Vagina (tissue), 2 donors: ENCODE results near the gene ITGB3. TPM values are rescaled to one million over a fixed set of nuclear protein-coding genes. Genes with fewer than 3 reads are reported as not detected.

Experiments
- DNase-seq, 2 donors: peaks; one replicate each; pipeline ENCODE4 v3.0.0-alpha.2; 2017; ENCODE audit errors: extremely low spot score in 2 of 2
- H3K27ac ChIP-seq: fragments of 200-600 bp; sonication (generic); one replicate; pipeline ENCODE4 v1.5.1; 2019
- H3K27me3 ChIP-seq: fragments of 200-600 bp; sonication (generic); one replicate; pipeline ENCODE4 v1.5.1; 2019
- H3K36me3 ChIP-seq, 2 donors: fragments of 200-600 bp; sonication (generic); one replicate each; pipeline ENCODE4 v1.5.1; 2017 to 2019
- H3K4me1 ChIP-seq: fragments of 200-600 bp; sonication (generic); one replicate; pipeline ENCODE4 v1.5.1; 2019
- H3K4me3 ChIP-seq, 2 donors: fragments of 200-600 bp; sonication (generic); 1 replicate in 1 of 2; 2 replicates in 1 of 2; pipeline ENCODE4 v1.5.1; 2016 to 2019
- H3K9me3 ChIP-seq: fragments of 200-600 bp; sonication (generic); one replicate; pipeline ENCODE4 v1.5.1; 2019
- POLR2A ChIP-seq, 2 donors: fragments of 450-650 bp; IDR thresholded peaks; one replicate each; pipeline ENCODE4 v1.6.1; 2017; ENCODE audit warnings: antibody characterized with exemption in 2 of 2, mild to moderate bottlenecking in 2 of 2, moderate library complexity in 2 of 2
- POLR2AphosphoS5 ChIP-seq, 2 donors: sonication (generic); formaldehyde crosslinking; IDR thresholded peaks; one replicate each; pipeline ENCODE4 v1.9.0; 2017; ENCODE audit warnings: antibody characterized with exemption in 2 of 2, mild to moderate bottlenecking in 2 of 2, low read depth in 1 of 2; ENCODE audit not compliant: insufficient read depth in 1 of 2
- intact Hi-C: fragments of 100-400 bp; cut with DNase I; formaldehyde crosslinking; loops from one replicate; pipeline ENCODE4 v1.15.1; 2023
- total RNA-seq: library from RNA; depleted of rRNA; stranded (reverse); fragments of >200 nt; gene quantifications from one replicate; pipeline ENCODE4 v1.2.3, GENCODE V29; 2016
- TF ChIP-seq, protein P1 (sequence below), 3 experiments: fragments of 450-650 bp in 2 of 3; fragments of 200-600 bp in 1 of 3; sonication (generic) in 1 of 3; IDR thresholded peaks; one replicate each; pipeline ENCODE4 v1.5.1; 2017 to 2019; ENCODE audit warnings: antibody characterized with exemption in 3 of 3, mild to moderate bottlenecking in 2 of 3, moderate library complexity in 2 of 3

ITGB3 gene
- total RNA-seq, 1 donor from 2014 or later = 6.1 TPM

DNA sequence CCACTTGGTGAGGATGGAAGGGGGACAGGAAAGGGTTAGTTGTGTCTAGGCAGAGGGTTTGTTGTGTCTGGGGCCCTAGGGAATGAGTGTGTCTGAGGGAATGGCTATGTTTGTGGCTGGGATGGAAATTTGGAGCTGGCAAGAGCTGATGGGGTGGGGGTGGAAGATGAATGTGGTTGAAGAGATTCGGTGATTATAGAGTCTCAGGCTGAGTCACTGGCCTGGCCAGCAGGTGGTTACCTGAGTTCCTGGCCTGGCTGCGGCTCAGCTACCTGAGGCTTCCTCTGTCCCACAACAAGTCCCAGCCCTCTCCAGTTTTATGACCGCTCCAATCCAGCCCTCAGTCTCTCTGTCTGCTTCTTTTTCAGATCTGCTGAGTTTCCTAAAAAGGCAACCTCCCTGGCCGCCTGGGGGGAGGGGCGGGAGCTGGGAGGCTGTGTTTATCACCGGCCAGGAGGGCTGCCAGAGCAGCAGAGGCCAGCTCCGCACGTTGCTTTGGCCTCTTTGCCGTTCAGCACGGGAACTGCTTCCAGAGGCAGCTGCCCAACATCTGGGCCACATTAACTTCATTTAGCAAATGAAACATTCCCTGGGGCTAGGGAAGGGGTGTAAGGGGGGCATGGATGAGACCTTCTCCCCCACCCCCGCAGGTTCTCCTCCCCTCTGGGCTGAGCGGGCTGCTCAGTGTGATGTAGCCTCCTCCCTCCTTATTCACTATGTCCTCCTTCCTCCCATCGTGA is 21.8 kb downstream of the ITGB3 start:
- Histone ChIP-seq H3K36me3 (no peaks in the 10 kb centered on the region), H3K9me3 (no peaks in the 10 kb centered on the region), H3K4me3 (no peak overlapping the region), H3K27me3 (no peaks in the 10 kb centered on the region), H3K4me1 (peaks cover 63% of the 10 kb centered on the region), H3K27ac (peak overlapping the region; percentile 85)
- DNase-seq = peak in 1 of 2 donors; percentile 95
- intact Hi-C loops = loop anchor here (5.0 kb wide), 1 partner anchor 42 kb away; no protein-coding TSS in a partner anchor
- TF ChIP-seq POLR2A (IDR thresholded peaks at IDR 0.05) (no peak), POLR2AphosphoS5 (IDR thresholded peaks at IDR 0.05; ENCODE audit: insufficient read depth in 1 of 2, low read depth in 1 of 2) (peak; percentile 74 to 94)
- TF ChIP-seq, protein P1, sequence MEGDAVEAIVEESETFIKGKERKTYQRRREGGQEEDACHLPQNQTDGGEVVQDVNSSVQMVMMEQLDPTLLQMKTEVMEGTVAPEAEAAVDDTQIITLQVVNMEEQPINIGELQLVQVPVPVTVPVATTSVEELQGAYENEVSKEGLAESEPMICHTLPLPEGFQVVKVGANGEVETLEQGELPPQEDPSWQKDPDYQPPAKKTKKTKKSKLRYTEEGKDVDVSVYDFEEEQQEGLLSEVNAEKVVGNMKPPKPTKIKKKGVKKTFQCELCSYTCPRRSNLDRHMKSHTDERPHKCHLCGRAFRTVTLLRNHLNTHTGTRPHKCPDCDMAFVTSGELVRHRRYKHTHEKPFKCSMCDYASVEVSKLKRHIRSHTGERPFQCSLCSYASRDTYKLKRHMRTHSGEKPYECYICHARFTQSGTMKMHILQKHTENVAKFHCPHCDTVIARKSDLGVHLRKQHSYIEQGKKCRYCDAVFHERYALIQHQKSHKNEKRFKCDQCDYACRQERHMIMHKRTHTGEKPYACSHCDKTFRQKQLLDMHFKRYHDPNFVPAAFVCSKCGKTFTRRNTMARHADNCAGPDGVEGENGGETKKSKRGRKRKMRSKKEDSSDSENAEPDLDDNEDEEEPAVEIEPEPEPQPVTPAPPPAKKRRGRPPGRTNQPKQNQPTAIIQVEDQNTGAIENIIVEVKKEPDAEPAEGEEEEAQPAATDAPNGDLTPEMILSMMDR (IDR thresholded peaks at IDR 0.05) = no peak

DNA sequence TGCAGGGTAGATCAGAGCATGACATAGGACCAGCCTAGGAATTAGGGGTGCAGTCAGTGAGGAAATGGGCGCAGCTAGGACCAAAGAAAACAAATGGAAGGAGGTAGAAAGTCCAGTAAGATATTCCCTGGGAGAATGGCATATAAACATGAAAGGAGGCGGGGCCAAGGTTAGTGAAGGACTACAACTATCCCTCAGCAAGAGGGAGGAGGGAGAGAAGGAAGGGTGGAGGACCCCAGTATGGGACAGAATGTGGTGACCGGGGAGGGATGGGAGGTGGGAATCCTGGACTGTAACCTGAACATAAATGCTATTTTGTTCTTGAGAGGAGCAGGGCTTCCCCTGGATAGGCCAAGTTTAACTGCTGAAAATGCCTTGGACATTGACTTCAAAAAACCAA is 22.8 kb downstream of the ITGB3 start:
- Histone ChIP-seq H3K27me3 (no peaks in the 10 kb centered on the region), H3K4me3 (no peak overlapping the region), H3K27ac (peak overlapping the region; percentile 85), H3K4me1 (peaks cover 72% of the 10 kb centered on the region), H3K36me3 (no peaks in the 10 kb centered on the region), H3K9me3 (no peaks in the 10 kb centered on the region)
- intact Hi-C loops = loop anchor here (5.0 kb wide), 1 partner anchor 41 kb away; no protein-coding TSS in a partner anchor
- TF ChIP-seq POLR2AphosphoS5 (IDR thresholded peaks at IDR 0.05; ENCODE audit: insufficient read depth in 1 of 2, low read depth in 1 of 2) = no peak
- TF ChIP-seq, protein P1 (IDR thresholded peaks at IDR 0.05) = no peak
- TF ChIP-seq POLR2A (IDR thresholded peaks at IDR 0.05) = no peak
- no peak for DNase-seq

DNA sequence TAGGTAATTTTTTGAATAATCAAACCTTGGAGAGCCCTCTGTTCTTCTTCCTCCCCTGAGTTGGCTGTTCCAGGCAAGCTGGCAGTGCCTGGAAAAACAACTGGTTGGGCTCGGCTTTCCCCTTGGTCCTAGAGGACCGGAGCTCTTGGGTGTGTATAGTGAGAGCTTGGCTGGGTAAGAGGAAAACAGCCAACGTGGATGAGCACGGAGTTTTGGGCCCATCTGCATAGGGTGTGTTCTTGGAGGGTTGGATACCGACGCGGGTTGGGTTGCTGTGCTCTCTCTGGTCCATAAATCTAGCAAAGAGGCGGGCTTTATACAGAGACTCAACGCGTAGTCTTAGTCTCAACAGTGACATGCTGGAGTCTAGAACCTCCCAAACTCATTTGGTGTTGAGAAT is 23.2 kb downstream of the ITGB3 start:
- Histone ChIP-seq H3K4me3 (no peak overlapping the region), H3K4me1 (peaks cover 72% of the 10 kb centered on the region), H3K27me3 (no peaks in the 10 kb centered on the region), H3K9me3 (no peaks in the 10 kb centered on the region), H3K36me3 (no peaks in the 10 kb centered on the region), H3K27ac (peak overlapping the region; percentile 85)
- no peak for DNase-seq
- intact Hi-C loops = loop anchor here (5.0 kb wide), 1 partner anchor 40 kb away; no protein-coding TSS in a partner anchor
- TF ChIP-seq POLR2AphosphoS5 (IDR thresholded peaks at IDR 0.05; ENCODE audit: insufficient read depth in 1 of 2, low read depth in 1 of 2) (peak in 1 of 2 donors; percentile 17), POLR2A (IDR thresholded peaks at IDR 0.05) (no peak)

DNA sequence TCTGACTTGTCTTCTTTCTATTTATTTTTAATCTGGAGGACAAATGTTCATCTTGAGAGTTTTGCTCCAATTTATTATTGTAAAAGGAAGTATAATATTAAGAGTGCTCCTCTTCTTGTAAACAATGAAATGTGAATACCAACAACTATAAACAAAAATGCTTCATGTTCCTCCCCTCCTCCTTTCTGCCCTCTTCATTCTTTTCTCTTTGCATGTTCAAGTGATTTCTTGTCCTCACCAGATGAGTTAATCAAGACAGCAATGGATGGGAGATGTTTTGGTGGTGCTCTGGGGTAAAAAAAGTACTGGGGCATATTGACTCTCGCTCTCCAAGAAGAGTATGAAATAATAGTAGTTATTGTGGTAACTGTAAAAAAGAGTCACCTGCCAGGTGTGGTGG is 24.3 kb downstream of the ITGB3 start:
- Histone ChIP-seq H3K27me3 (no peaks in the 10 kb centered on the region), H3K4me3 (no peak overlapping the region), H3K36me3 (no peaks in the 10 kb centered on the region), H3K27ac (peak overlapping the region; percentile 85), H3K4me1 (peaks cover 72% of the 10 kb centered on the region), H3K9me3 (no peaks in the 10 kb centered on the region)
- TF ChIP-seq POLR2A (IDR thresholded peaks at IDR 0.05) = no peak
- TF ChIP-seq, protein P1 (IDR thresholded peaks at IDR 0.05) = no peak
- intact Hi-C loops = loop anchor here (5.0 kb wide), 1 partner anchor 39 kb away; no protein-coding TSS in a partner anchor
- DNase-seq = no peak

DNA sequence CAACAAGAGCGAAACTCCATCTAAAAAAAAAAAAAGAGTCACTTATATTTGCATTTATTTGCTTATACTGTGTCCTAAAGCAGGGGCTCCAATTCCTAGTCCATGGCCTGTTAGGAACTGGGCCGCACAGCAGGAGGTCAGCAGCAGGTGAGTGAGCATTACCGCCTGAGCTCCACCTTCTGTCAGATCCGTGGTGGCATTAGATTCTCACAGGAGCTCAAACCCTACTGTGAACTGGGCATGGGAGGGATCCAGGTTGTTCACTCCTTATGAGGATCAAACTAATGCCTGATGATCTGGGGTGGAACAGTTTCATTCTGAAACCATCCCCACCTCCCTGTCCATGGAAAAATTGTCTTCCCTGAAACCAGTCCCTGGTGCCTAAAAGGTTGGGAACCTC is 24.9 kb downstream of the ITGB3 start:
- Histone ChIP-seq H3K4me3 (no peak overlapping the region), H3K27ac (peak overlapping the region; percentile 85), H3K4me1 (peaks cover 72% of the 10 kb centered on the region), H3K27me3 (no peaks in the 10 kb centered on the region), H3K9me3 (no peaks in the 10 kb centered on the region), H3K36me3 (no peaks in the 10 kb centered on the region)
- DNase-seq = no peak
- intact Hi-C loops = loop anchor here (5.0 kb wide), 1 partner anchor 39 kb away; no protein-coding TSS in a partner anchor
- TF ChIP-seq, protein P1 (IDR thresholded peaks at IDR 0.05) = no peak
- TF ChIP-seq POLR2AphosphoS5 (IDR thresholded peaks at IDR 0.05; ENCODE audit: insufficient read depth in 1 of 2, low read depth in 1 of 2) (no peak), POLR2A (IDR thresholded peaks at IDR 0.05) (no peak)
